Mucosa of stomach (tissue), 1 donor: ENCODE data around the gene YPEL1.
"Not testable (repeated sequence)": the region's sequence is repeated elsewhere in the genome, so short reads cannot be mapped to it uniquely, and the experiment has no call there.

Experiments used
- H3K27me3 ChIP-seq: one replicate; pipeline ENCODE4 v1.7.0; 2013; ENCODE audit warnings: mild to moderate bottlenecking, low read length; ENCODE audit not compliant: control insufficient read depth, insufficient read depth
- H3K36me3 ChIP-seq: one replicate; pipeline ENCODE4 v1.7.0; 2013; ENCODE audit warnings: low read length; ENCODE audit not compliant: control insufficient read depth, insufficient read depth
- H3K4me1 ChIP-seq: one replicate; pipeline ENCODE4 v1.7.0; 2013; ENCODE audit warnings: mild to moderate bottlenecking, low read length; ENCODE audit not compliant: control insufficient read depth, insufficient read depth
- H3K4me3 ChIP-seq: one replicate; pipeline ENCODE4 v1.7.0; 2013; ENCODE audit warnings: low read length
- H3K9ac ChIP-seq: one replicate; pipeline ENCODE4 v1.7.0; 2013; ENCODE audit warnings: mild to moderate bottlenecking, low read length, moderate library complexity
- H3K9me3 ChIP-seq: one replicate; pipeline ENCODE4 v1.7.0; 2013; ENCODE audit warnings: mild to moderate bottlenecking, low read length, moderate library complexity; ENCODE audit not compliant: control insufficient read depth
- donor health status: Pancreatic carcinoma.

The YPEL1 gene

GRCh38 chr22:21741790-21742189 lies 6.2 kb upstream of the YPEL1 start:
- no peaks in the 10 kb centered on the region for H3K36me3 ChIP-seq
- H3K9me3 ChIP-seq, result no peaks in the 10 kb centered on the region
- H3K4me1 ChIP-seq, result no peaks in the 10 kb centered on the region
- H3K9ac ChIP-seq, result no peak overlapping the region
- peaks cover 3% of the 10 kb centered on the region for H3K27me3 ChIP-seq
- H3K4me3 ChIP-seq, result no peak overlapping the region

GRCh38 chr22:21741059-21741458 lies 5.5 kb upstream of the YPEL1 start:
- Histone ChIP-seq H3K4me1 (no peaks in the 10 kb centered on the region), H3K4me3 (no peak overlapping the region), H3K9ac (no peak overlapping the region), H3K9me3 (no peaks in the 10 kb centered on the region), H3K27me3 (peaks cover 3% of the 10 kb centered on the region), H3K36me3 (no peaks in the 10 kb centered on the region)

- Histone ChIP-seq H3K4me3 (no peak overlapping the region), H3K27me3 (peaks cover 5% of the 10 kb centered on the region), H3K9ac (no peak overlapping the region), H3K9me3 (no peaks in the 10 kb centered on the region), H3K4me1 (peaks cover 3% of the 10 kb centered on the region), H3K36me3 (no peaks in the 10 kb centered on the region)
Observed at GRCh38 chr22:21739828-21740377, 4.3 kb upstream of the YPEL1 start.

GRCh38 chr22:21738966-21739365 lies 3.4 kb upstream of the YPEL1 start:
- H3K9me3 ChIP-seq, result no peaks in the 10 kb centered on the region
- H3K36me3 ChIP-seq, result no peaks in the 10 kb centered on the region
- peaks cover 14% of the 10 kb centered on the region for H3K27me3 ChIP-seq
- peaks cover 9% of the 10 kb centered on the region for H3K4me1 ChIP-seq
- no peak overlapping the region for H3K4me3 ChIP-seq
- no peak overlapping the region for H3K9ac ChIP-seq

- H3K36me3 ChIP-seq, result no peaks in the 10 kb centered on the region
- no peak overlapping the region for H3K9ac ChIP-seq
- H3K9me3 ChIP-seq, result no peaks in the 10 kb centered on the region
- H3K4me3 ChIP-seq, result no peak overlapping the region
- H3K4me1 ChIP-seq, result peaks cover 9% of the 10 kb centered on the region
- H3K27me3 ChIP-seq, result peaks cover 21% of the 10 kb centered on the region
Observed at GRCh38 chr22:21738081-21738480, 2.5 kb upstream of the YPEL1 start.

GRCh38 chr22:21736948-21737347 lies 1.4 kb upstream of the YPEL1 start:
- peaks cover 21% of the 10 kb centered on the region for H3K27me3 ChIP-seq
- no peaks in the 10 kb centered on the region for H3K9me3 ChIP-seq
- peaks cover 9% of the 10 kb centered on the region for H3K4me1 ChIP-seq
- H3K9ac ChIP-seq, result no peak overlapping the region
- H3K36me3 ChIP-seq, result no peaks in the 10 kb centered on the region
- H3K4me3 ChIP-seq, result no peak overlapping the region

- Histone ChIP-seq H3K9ac (no peak overlapping the region), H3K4me1 (peaks cover 9% of the 10 kb centered on the region), H3K4me3 (no peak overlapping the region), H3K9me3 (no peaks in the 10 kb centered on the region), H3K27me3 (peaks cover 21% of the 10 kb centered on the region), H3K36me3 (no peaks in the 10 kb centered on the region)
Observed at GRCh38 chr22:21736084-21736642, 569 bp upstream of the YPEL1 start.

- Histone ChIP-seq H3K9ac (peak overlapping the region; percentile 57), H3K4me1 (peaks cover 9% of the 10 kb centered on the region), H3K36me3 (no peaks in the 10 kb centered on the region), H3K4me3 (no peak overlapping the region), H3K9me3 (no peaks in the 10 kb centered on the region), H3K27me3 (peaks cover 21% of the 10 kb centered on the region)
Observed at GRCh38 chr22:21734540-21735199, 924 bp downstream of the YPEL1 start.

- Histone ChIP-seq H3K9me3 (no peaks in the 10 kb centered on the region), H3K27me3 (peaks cover 18% of the 10 kb centered on the region), H3K4me1 (peaks cover 9% of the 10 kb centered on the region), H3K36me3 (no peaks in the 10 kb centered on the region), H3K4me3 (no peak overlapping the region), H3K9ac (no peak overlapping the region)
Observed at GRCh38 chr22:21731503-21731902, 4.1 kb downstream of the YPEL1 start.

GRCh38 chr22:21730535-21731308 lies 4.9 kb downstream of the YPEL1 start:
- no peak overlapping the region for H3K4me3 ChIP-seq
- H3K4me1 ChIP-seq, result peaks cover 9% of the 10 kb centered on the region
- H3K9ac ChIP-seq, result no peak overlapping the region
- H3K36me3 ChIP-seq, result no peaks in the 10 kb centered on the region
- H3K9me3 ChIP-seq, result no peaks in the 10 kb centered on the region
- peaks cover 18% of the 10 kb centered on the region for H3K27me3 ChIP-seq

- not testable (repeated sequence) for H3K27me3 ChIP-seq, H3K9ac ChIP-seq, H3K36me3 ChIP-seq, H3K4me3 ChIP-seq, H3K9me3 ChIP-seq, H3K4me1 ChIP-seq
Observed at GRCh38 chr22:21729184-21729583, 6.4 kb downstream of the YPEL1 start.

GRCh38 chr22:21728270-21728669 lies 7.3 kb downstream of the YPEL1 start:
- Histone ChIP-seq H3K4me3 (no peak overlapping the region), H3K9me3 (no peaks in the 10 kb centered on the region), H3K27me3 (no peaks in the 10 kb centered on the region), H3K4me1 (no peaks in the 10 kb centered on the region), H3K9ac (no peak overlapping the region), H3K36me3 (no peaks in the 10 kb centered on the region)
